Measurements from ENCODE around the gene KXD1.

KXD1 gene

DNA sequence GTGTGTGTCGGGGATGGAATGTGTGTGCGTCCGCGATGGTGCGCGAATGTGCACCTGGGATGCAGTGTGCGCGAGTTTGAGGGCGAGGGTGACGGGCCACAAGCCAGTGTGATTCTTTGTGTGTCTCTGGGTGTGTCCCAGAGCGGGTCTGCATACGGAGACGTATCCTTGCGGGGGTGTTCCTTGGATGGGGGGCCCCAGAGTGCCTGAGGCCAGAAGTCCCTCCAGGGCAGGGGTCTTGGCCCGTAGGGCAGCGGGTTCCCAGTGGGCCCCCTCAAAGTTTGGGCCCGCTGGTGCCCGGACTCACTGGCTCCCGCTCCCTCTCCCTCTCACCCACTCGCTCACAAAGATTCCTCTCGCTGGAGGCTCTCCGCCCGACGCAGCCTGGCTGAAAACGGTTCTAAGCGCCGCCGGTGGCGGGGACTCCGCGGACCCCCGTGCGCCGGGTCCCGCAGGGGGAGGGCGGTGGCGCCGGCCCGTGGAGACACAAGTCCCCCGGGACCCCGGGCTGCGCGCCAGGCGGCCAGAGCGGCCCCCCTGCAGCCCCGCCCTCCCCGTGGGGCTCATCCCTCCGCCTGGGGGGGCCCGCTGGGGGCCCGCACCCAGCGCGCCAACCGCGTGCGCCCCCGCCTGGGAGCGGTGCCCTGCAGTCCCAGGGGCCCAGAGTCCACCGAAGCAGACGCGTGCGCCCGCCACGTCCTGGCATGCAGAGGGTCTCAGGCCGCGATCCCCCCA is 48.0 kb downstream of the KXD1 start:
- Histone ChIP-seq H4K20me1 (ENCODE audit: insufficient read depth) (no peaks in the 10 kb centered on the region), H3K79me2 (ENCODE audit: insufficient read depth, low read depth) (no peaks in the 10 kb centered on the region), H3K4me1 (ENCODE audit: low read depth, poor library complexity, severe bottlenecking) (no peaks in the 10 kb centered on the region), H3K36me3 (ENCODE audit: insufficient read depth) (no peaks in the 10 kb centered on the region), H3K27ac (no peak overlapping the region), H3K27me3 (ENCODE audit: insufficient read depth, low read depth) (peaks cover 86% of the 10 kb centered on the region), H3K4me2 (no peak overlapping the region), H2AFZ (ENCODE audit: low read depth) (no peak overlapping the region), H3K9ac (no peak overlapping the region), H3K4me3 (IDR thresholded peaks at IDR 0.05; ENCODE audit: insufficient read depth, low read depth, low read length) (no peak overlapping the region)
- TF ChIP-seq, protein P1, sequence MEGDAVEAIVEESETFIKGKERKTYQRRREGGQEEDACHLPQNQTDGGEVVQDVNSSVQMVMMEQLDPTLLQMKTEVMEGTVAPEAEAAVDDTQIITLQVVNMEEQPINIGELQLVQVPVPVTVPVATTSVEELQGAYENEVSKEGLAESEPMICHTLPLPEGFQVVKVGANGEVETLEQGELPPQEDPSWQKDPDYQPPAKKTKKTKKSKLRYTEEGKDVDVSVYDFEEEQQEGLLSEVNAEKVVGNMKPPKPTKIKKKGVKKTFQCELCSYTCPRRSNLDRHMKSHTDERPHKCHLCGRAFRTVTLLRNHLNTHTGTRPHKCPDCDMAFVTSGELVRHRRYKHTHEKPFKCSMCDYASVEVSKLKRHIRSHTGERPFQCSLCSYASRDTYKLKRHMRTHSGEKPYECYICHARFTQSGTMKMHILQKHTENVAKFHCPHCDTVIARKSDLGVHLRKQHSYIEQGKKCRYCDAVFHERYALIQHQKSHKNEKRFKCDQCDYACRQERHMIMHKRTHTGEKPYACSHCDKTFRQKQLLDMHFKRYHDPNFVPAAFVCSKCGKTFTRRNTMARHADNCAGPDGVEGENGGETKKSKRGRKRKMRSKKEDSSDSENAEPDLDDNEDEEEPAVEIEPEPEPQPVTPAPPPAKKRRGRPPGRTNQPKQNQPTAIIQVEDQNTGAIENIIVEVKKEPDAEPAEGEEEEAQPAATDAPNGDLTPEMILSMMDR (conservative IDR thresholded peaks at IDR 0.05; ENCODE audit: low read depth, low read length): no peak

DNA sequence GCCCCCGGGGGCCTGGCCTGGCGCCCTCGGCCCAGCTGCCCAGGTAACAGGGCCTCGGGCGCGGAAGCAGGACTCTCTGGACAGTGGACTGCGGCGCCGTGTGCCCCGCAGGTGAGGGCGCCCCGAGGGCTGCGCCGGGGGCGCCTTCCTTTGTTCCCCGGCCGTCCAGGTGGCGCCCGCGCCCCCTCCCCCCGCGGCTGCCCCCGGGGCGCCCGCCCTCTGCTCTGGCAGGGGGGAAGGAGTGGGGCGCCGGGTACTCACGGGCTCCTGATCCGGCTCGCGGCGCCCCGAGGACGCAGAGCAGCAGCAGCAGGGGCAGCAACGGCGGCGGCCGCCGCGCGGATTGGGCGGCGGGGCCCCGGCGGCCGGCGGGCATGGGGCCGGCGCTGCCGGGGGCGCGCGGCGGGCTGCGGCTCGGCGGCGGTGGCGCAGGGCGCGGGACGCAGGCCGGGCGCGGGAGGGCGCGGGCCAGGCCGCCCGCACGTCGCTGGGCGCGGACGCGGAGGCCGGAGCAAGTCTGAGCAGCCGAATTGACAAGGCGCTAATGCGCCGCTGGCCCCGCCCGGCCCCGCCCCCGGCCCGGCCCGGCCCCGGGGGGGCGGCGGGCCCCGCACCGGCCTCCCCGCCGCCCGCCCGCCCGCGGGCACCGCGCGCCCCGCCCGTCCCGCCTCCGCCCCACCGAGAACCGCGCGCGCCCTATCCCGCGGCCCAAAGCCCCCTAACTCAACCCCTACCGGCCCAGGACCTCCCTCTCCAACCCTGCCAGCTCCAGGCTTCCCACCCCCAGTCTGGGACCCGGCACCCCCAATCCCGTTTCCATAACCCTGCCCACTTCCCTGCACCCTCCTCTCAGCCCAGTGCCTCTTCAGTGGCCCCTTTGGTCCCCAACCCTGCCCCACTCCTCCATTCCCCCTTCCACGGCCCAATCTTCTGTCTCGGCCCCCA is 48.9 kb downstream of the KXD1 start, which contains the start of gene CRLF1:
Gene CRLF1 (minus strand): TSS at position 519 of the 945 bp plus-strand sequence. CDS start 143 bp downstream, at position 376.
- no peaks in the 10 kb centered on the region for H3K79me2 ChIP-seq (ENCODE audit: insufficient read depth, low read depth)
- H3K9ac ChIP-seq: no peak within 1 kb of the TSS
- no peak within 1 kb of the TSS for H2AFZ ChIP-seq (ENCODE audit: low read depth)
- no peak within 1 kb of the TSS for H3K4me2 ChIP-seq
- TF ChIP-seq, protein P1 (conservative IDR thresholded peaks at IDR 0.05; ENCODE audit: low read depth, low read length): no peak
- no peak within 1 kb of the TSS for H3K27ac ChIP-seq
- no peaks in the 10 kb centered on the region for H4K20me1 ChIP-seq (ENCODE audit: insufficient read depth)
- H3K27me3 ChIP-seq (ENCODE audit: insufficient read depth, low read depth): peaks cover 85% of the 10 kb centered on the region
- H3K4me1 ChIP-seq (ENCODE audit: low read depth, poor library complexity, severe bottlenecking): no peaks in the 10 kb centered on the region
- H3K4me3 ChIP-seq (IDR thresholded peaks at IDR 0.05; ENCODE audit: insufficient read depth, low read depth, low read length): no peak within 1 kb of the TSS
- no peaks in the 10 kb centered on the region for H3K36me3 ChIP-seq (ENCODE audit: insufficient read depth)

DNA sequence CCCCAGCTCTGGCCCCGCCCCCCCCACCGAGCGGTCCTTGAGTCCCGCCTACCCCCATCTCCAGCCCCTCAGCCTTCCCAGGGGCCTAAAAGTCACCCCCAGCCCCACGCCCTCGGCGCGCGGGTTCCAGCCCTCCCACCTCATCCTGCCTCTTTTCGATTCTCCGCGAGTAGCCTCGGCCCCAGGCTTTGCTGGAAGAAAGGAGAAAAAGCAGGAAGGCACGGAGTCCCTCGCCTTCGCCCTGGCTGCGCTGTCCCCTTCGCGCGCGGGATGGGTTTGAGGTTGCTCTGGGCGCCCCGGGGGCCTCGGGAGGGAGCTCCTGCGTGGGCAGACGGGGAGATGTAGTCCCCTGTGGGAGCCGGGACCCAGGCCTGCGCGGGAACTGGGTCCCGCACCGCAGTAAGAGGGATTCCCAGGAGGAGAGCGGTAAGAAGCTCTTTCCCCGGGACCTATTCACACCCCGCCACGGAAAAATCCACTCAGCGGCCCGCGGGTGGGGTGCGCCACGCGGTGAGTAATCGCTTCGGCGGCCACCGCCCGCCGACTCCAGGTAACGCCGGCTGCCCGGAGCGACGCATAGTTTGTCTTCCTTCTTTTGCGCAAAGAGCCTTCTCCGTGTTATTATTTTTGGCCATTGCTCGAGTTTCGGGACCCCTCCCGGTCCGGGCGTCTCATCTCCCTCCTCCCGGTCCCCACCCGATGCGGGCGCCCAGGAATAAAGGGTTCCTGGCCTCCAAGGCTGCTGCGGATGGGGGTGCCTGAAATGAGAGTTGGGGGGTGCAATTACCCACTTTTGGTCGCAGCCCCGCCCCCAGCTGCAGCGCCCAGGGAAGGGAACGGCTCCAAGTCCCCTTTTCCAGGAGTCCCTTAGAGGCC is 49.8 kb downstream of the KXD1 start:
- Histone ChIP-seq H2AFZ (ENCODE audit: low read depth) (no peak overlapping the region), H4K20me1 (ENCODE audit: insufficient read depth) (no peaks in the 10 kb centered on the region), H3K27ac (no peak overlapping the region), H3K79me2 (ENCODE audit: insufficient read depth, low read depth) (no peaks in the 10 kb centered on the region), H3K27me3 (ENCODE audit: insufficient read depth, low read depth) (peaks cover 86% of the 10 kb centered on the region), H3K36me3 (ENCODE audit: insufficient read depth) (no peaks in the 10 kb centered on the region), H3K4me1 (ENCODE audit: low read depth, poor library complexity, severe bottlenecking) (no peaks in the 10 kb centered on the region), H3K9ac (no peak overlapping the region), H3K4me2 (no peak overlapping the region), H3K4me3 (IDR thresholded peaks at IDR 0.05; ENCODE audit: insufficient read depth, low read depth, low read length) (no peak overlapping the region)
- TF ChIP-seq, protein P1 (conservative IDR thresholded peaks at IDR 0.05; ENCODE audit: low read depth, low read length): no peak

Measured in KMS-11 (cell line).